Measurements from ENCODE around the gene DRICH1.
"Not testable (repeated sequence)": the region's sequence is repeated elsewhere in the genome, so short reads cannot be mapped to it uniquely, and the experiment has no call there.

The DRICH1 gene

DNA sequence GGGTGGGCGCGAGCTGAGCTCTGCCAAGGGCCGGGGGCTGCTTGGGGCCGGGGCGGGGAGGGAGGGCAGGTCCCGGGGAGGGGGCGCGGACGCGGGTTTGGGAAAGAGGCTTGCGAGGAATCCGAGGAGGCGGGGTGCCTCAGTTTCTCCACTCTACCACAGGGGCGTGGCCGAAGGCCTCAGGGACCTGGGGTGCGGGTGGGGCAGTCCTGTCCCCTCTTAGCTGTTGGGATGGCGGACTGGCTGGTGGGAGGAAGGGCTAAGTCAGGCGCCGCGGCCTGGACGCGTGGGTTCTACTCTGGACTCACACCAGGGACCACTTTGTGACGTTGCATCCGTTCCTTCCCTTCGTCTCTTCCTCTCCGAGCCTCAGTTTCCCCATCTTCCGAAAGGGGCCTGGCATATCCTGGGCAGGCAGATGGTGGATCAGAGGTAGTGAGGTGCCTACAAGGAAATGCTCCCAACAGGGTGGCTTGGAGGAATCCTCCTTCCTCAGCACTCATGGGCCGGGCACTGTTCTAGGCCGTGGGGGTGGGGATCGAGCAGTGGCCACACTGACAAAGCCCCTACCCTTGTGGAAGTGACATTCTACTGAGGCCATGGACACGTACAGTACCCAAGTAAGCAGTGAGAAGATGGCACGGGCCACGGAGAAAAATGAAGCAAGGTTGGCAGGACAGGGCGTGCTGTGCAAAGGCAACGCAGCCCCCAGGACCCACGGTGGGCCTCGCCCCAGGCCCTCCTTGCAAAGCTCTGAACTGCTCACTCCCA, 65.2 kb downstream of the DRICH1 start:
- no peak for DNase-seq (ENCODE audit: low read depth)

GRCh38 chr22:23565915-23566704, 66.0 kb downstream of the DRICH1 start:
- no peak for DNase-seq (ENCODE audit: low read depth)

DNA sequence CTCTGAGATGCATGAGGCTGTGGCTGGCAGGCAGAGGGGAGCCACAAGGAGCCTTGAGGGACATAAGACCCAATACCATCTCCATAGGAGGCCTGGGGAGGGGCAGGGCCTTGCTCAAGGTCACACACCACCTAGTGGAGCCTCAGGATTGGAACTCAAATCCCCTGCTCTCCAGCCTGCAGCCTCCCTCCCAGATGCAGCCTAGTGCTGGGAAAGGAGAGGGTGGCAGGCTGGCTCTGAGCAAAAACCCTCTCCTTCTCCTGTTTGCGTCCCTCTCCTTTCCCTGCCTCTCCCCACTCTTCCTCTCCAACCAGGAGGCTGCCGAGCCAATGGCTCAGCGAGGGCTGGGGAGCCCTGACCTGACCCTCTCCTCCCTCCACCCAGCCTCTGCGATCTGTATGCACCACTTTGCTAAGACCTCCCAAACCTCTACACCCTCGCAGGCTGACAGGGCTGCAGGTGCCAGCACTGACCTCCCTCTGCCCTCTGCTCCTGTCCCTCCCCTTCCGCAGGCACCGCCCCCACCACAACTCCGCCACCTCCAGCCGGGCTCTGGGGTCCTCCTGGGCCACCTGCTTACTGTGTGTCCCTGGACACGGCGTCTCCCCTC, 66.7 kb downstream of the DRICH1 start:
- DNase-seq (ENCODE audit: low read depth), result no peak

GRCh38 chr22:23564276-23564675, 67.8 kb downstream of the DRICH1 start:
- DNase-seq (ENCODE audit: low read depth), result no peak

GRCh38 chr22:23563111-23563510, 69.0 kb downstream of the DRICH1 start:
- DNase-seq (ENCODE audit: low read depth), result no peak

DNA sequence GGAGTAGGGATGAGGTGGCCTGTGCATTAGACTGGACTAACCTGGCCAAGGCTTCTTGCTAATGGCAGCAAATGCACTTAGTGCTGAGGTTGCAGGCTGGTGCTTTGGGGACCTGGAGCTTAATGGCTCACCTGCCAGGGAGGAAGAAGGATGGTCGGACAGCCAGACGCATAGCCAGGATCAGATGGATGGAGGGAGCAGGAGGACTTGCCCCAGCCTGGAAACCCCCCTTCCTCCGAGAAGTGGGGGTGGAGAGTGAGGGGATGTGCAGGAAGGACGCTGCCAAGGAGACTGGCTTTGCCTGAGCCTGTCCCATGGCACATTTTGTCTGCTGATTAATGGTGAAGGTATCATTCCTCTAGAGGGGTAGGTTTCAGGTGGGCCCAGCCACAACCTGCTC, 69.9 kb downstream of the DRICH1 start:
- DNase-seq (ENCODE audit: low read depth), result no peak

- DNase-seq (ENCODE audit: low read depth), result not testable (repeated sequence)
These were observed 71.1 kb downstream of the DRICH1 start for GRCh38 chr22:23561025-23561510.

- not testable (repeated sequence) for DNase-seq (ENCODE audit: low read depth)
These were observed 71.9 kb downstream of the DRICH1 start for GRCh38 chr22:23560215-23560614.
